Endothelial cell (in vitro differentiated cells): ENCODE measurements around the gene CCDC71. TPM values are rescaled to one million over a fixed set of nuclear protein-coding genes. Genes with fewer than 3 reads are reported as not detected.

ENCODE experiments used
- DNase-seq: peaks from one replicate; pipeline ENCODE4 v3.0.0; 2021; ENCODE audit warnings: low spot score
- H3K27ac Mint-ChIP-seq: one replicate; pipeline ENCODE4 v1.8.0; 2021; ENCODE audit warnings: mixed read lengths, inconsistent platforms; ENCODE audit not compliant: unreplicated experiment
- H3K27me3 Mint-ChIP-seq: one replicate; pipeline ENCODE4 v1.8.0; 2021; ENCODE audit warnings: mild to moderate bottlenecking, moderate library complexity, mixed read lengths, inconsistent platforms; ENCODE audit not compliant: unreplicated experiment
- H3K36me3 Mint-ChIP-seq: one replicate; pipeline ENCODE4 v1.8.0; 2021; ENCODE audit warnings: mild to moderate bottlenecking, low read depth, mixed read lengths, inconsistent platforms; ENCODE audit not compliant: unreplicated experiment
- H3K4me1 Mint-ChIP-seq: one replicate; pipeline ENCODE4 v1.8.0; 2021; ENCODE audit warnings: mild to moderate bottlenecking, mixed read lengths, inconsistent platforms; ENCODE audit not compliant: unreplicated experiment
- H3K4me3 Mint-ChIP-seq: one replicate; pipeline ENCODE4 v1.8.0; 2021; ENCODE audit warnings: mild to moderate bottlenecking, mixed read lengths, inconsistent platforms; ENCODE audit not compliant: unreplicated experiment
- H3K9me3 Mint-ChIP-seq: one replicate; pipeline ENCODE4 v1.8.0; 2021; ENCODE audit warnings: mixed read lengths, inconsistent platforms; ENCODE audit not compliant: unreplicated experiment
- CTCF ChIP-seq: fragments of 200-600 bp; sonication (generic); IDR thresholded peaks from one replicate; pipeline ENCODE4 v1.5.0; 2021; ENCODE audit warnings: antibody characterized with exemption; ENCODE audit not compliant: unreplicated experiment
- total RNA-seq: library from RNA; stranded (reverse); fragmentation: NEBNext Ultra II Directional; extraction: Animal tissue kit (Norgen Biotek cat#: 25700); gene quantifications from one replicate; pipeline ENCODE4 v1.2.1, GENCODE V29; 2021; ENCODE audit not compliant: unreplicated experiment

Gene CCDC71
- total RNA-seq, 1 donor from 2014 or later: 24.8 TPM

- Mint-ChIP-seq H3K4me1 (peaks cover 13% of the 10 kb centered on the region), H3K36me3 (peaks cover 16% of the 10 kb centered on the region), H3K27ac (no peak overlapping the region), H3K27me3 (peaks cover 15% of the 10 kb centered on the region), H3K4me3 (no peak overlapping the region), H3K9me3 (no peaks in the 10 kb centered on the region)
- no peak for TF ChIP-seq CTCF
- no peak for DNase-seq
Observed at GRCh38 chr3:49161197-49161596, 4.9 kb downstream of the CCDC71 start.

GRCh38 chr3:49158792-49159191 is 7.3 kb downstream of the CCDC71 start:
- H3K27me3 Mint-ChIP-seq: peaks cover 6% of the 10 kb centered on the region
- TF ChIP-seq CTCF: no peak
- peaks cover 4% of the 10 kb centered on the region for H3K36me3 Mint-ChIP-seq
- H3K4me3 Mint-ChIP-seq: no peak overlapping the region
- no peaks in the 10 kb centered on the region for H3K9me3 Mint-ChIP-seq
- H3K27ac Mint-ChIP-seq: no peak overlapping the region
- no peaks in the 10 kb centered on the region for H3K4me1 Mint-ChIP-seq
- no peak for DNase-seq

- no peak overlapping the region for H3K27ac Mint-ChIP-seq
- no peaks in the 10 kb centered on the region for H3K9me3 Mint-ChIP-seq
- peaks cover 6% of the 10 kb centered on the region for H3K27me3 Mint-ChIP-seq
- no peaks in the 10 kb centered on the region for H3K36me3 Mint-ChIP-seq
- no peak overlapping the region for H3K4me3 Mint-ChIP-seq
- no peak for TF ChIP-seq CTCF
- no peaks in the 10 kb centered on the region for H3K4me1 Mint-ChIP-seq
- DNase-seq: peak; percentile 40
Observed at GRCh38 chr3:49158103-49158709, 7.9 kb downstream of the CCDC71 start.

GRCh38 chr3:49157289-49157688 is 8.8 kb downstream of the CCDC71 start:
- H3K27ac Mint-ChIP-seq: no peak overlapping the region
- no peak for DNase-seq
- H3K4me1 Mint-ChIP-seq: no peaks in the 10 kb centered on the region
- peaks cover 8% of the 10 kb centered on the region for H3K27me3 Mint-ChIP-seq
- no peaks in the 10 kb centered on the region for H3K9me3 Mint-ChIP-seq
- no peaks in the 10 kb centered on the region for H3K36me3 Mint-ChIP-seq
- H3K4me3 Mint-ChIP-seq: no peak overlapping the region
- no peak for TF ChIP-seq CTCF

DNA sequence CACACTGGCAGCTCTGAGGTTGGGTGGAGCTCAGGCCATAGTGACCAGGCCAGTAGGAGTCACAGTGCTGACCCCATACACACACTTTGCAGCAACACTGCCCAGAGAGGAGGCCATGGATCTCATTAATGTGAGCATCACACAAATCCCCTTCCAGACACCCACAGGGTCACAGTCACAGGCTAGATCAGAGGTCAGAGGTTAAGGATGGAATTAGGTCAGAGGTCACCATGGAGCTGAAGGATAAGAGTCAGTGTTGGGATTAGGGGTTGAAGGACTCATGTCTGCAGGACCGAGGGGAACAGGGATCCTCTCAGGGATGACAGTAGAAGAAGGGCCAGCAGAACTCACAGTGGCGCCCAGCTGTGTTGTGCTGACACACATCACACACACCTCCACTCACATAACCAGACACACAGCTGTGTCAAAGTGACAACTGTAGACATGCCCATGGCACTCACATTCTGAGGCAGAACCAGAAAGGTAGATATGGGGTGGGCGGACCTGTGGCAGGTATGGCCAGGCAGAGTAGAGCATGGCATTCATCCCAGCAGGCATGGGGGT is 12.7 kb downstream of the CCDC71 start:
- no peak overlapping the region for H3K27ac Mint-ChIP-seq

More for the DNA sequence above, 12.7 kb downstream of the CCDC71 start:
- no peak for DNase-seq
- no peaks in the 10 kb centered on the region for H3K4me1 Mint-ChIP-seq
- H3K4me3 Mint-ChIP-seq: no peak overlapping the region
- no peak for TF ChIP-seq CTCF
- peaks cover 9% of the 10 kb centered on the region for H3K27me3 Mint-ChIP-seq
- H3K9me3 Mint-ChIP-seq: no peaks in the 10 kb centered on the region
- H3K36me3 Mint-ChIP-seq: no peaks in the 10 kb centered on the region
